Omental fat pad (tissue), 4 donors: ENCODE measurements around the gene GDF3. TPM values are rescaled to one million over a fixed set of nuclear protein-coding genes. Genes with fewer than 3 reads are reported as not detected.
"Not testable (repeated sequence)": the region's sequence is repeated elsewhere in the genome, so short reads cannot be mapped to it uniquely, and the experiment has no call there.

Experiments used
- ATAC-seq: fragments of 150-250 bp; one replicate; pipeline ENCODE4 v1.9.1; 2016; ENCODE audit warnings: mild to moderate bottlenecking, moderate library complexity; ENCODE audit not compliant: low FRiP score
- DNase-seq: peaks from one replicate; pipeline ENCODE4 v3.0.0-alpha.2; 2019; ENCODE audit warnings: low spot score
- CTCF ChIP-seq, 3 donors: fragments of 450-650 bp; IDR thresholded peaks; one replicate each; pipeline ENCODE4 v1.5.1; 2016 to 2017; ENCODE audit warnings: antibody characterized with exemption in 3 of 3, mild to moderate bottlenecking in 3 of 3, moderate library complexity in 2 of 3
- total RNA-seq, 4 donors: library from RNA; depleted of rRNA; stranded (reverse); fragments of >200 nt; gene quantifications; one replicate each; pipeline ENCODE4 v1.1.0, GENCODE V29; 2016

GDF3 gene
- total RNA-seq, 4 donors from 2014 or later, result not detected

- ATAC-seq (no peak), DNase-seq (no peak)
- TF ChIP-seq CTCF (IDR thresholded peaks at IDR 0.05), result no peak
Measured at GRCh38 chr12:7645395-7646177, 50.0 kb downstream of the GDF3 start.

GRCh38 chr12:7642876-7643309, 52.7 kb downstream of the GDF3 start:
- DNase-seq (no peak), ATAC-seq (no peak)
- no peak for TF ChIP-seq CTCF (IDR thresholded peaks at IDR 0.05)

- no peak for TF ChIP-seq CTCF (IDR thresholded peaks at IDR 0.05)
- DNase-seq (no peak), ATAC-seq (no peak)
Measured at GRCh38 chr12:7642287-7642686, 53.3 kb downstream of the GDF3 start.

GRCh38 chr12:7640123-7640995, 55.2 kb downstream of the GDF3 start:
- DNase-seq, ATAC-seq: not testable (repeated sequence)

Other genes starting within 250 kb of the GDF3 start
- 100 to 1,000 TPM; 367 to 848 (median 615) TPM for gene CD163, start 192.0 kb downstream of the GDF3 start, total RNA-seq
- not detected for gene APOBEC1, start 29.9 kb downstream of the GDF3 start, total RNA-seq
- gene DPPA3, start 15.7 kb upstream of the GDF3 start, total RNA-seq, result not detected
- not detected for gene CLEC4C, start 51.6 kb upstream of the GDF3 start, total RNA-seq
- not detected for gene NANOGNB, start 69.4 kb upstream of the GDF3 start, total RNA-seq
- gene NANOG, start 93.6 kb upstream of the GDF3 start, total RNA-seq, result under 1 TPM in 1 of 4 donors, not detected in 3; 0.63 TPM
- not detected for gene SLC2A14, start 177.1 kb upstream of the GDF3 start, total RNA-seq
- 100 to 1,000 TPM in 3 of 4 donors, 10 to 100 TPM in 1; 72.5 to 156 (median 135) TPM for gene SLC2A3, start 240.4 kb upstream of the GDF3 start, total RNA-seq